NCI-H82 (cell line): ENCODE results near the gene CH25H.
A peak's percentile ranks its signal among the peaks of the same experiment; 100 is the strongest.

ENCODE experiments used
- DNase-seq: peaks from one replicate; lab custom pipeline; 2025; lab: John Stamatoyannopoulos, UW

Gene CH25H

GRCh38 chr10:89233033-89233432 lies 25.9 kb upstream of the CH25H start:
- no peak for DNase-seq

- no peak for DNase-seq
Observed at GRCh38 chr10:89228962-89229361, 21.8 kb upstream of the CH25H start.

- DNase-seq = no peak
Observed at GRCh38 chr10:89228146-89228545, 21.0 kb upstream of the CH25H start.

GRCh38 chr10:89226891-89227290 lies 19.8 kb upstream of the CH25H start:
- no peak for DNase-seq

- DNase-seq = peak; percentile 95
Observed at GRCh38 chr10:89224739-89225443, 17.8 kb upstream of the CH25H start.

GRCh38 chr10:89221919-89222318 lies 14.8 kb upstream of the CH25H start:
- no peak for DNase-seq

- no peak for DNase-seq
Observed at GRCh38 chr10:89219513-89220218, 12.5 kb upstream of the CH25H start.

GRCh38 chr10:89217057-89217990 lies 10.2 kb upstream of the CH25H start:
- DNase-seq = peak; percentile 52

GRCh38 chr10:89216056-89216455 lies 8.9 kb upstream of the CH25H start:
- DNase-seq = no peak

- no peak for DNase-seq
Observed at GRCh38 chr10:89215511-89215910, 8.4 kb upstream of the CH25H start.

GRCh38 chr10:89214566-89215165 lies 7.5 kb upstream of the CH25H start:
- DNase-seq = no peak

- DNase-seq = peak; percentile 37
Observed at GRCh38 chr10:89213191-89213808, 6.2 kb upstream of the CH25H start.

GRCh38 chr10:89210794-89211425 lies 3.8 kb upstream of the CH25H start:
- DNase-seq = no peak

- no peak for DNase-seq
Observed at GRCh38 chr10:89209718-89210117, 2.6 kb upstream of the CH25H start.

- peak; percentile 9 for DNase-seq
Observed at GRCh38 chr10:89207801-89208551, 859 bp upstream of the CH25H start.

- peak; percentile 14 for DNase-seq
Observed at GRCh38 chr10:89206402-89207180, 526 bp downstream of the CH25H start.

- no peak for DNase-seq
Observed at GRCh38 chr10:89204621-89205185, 2.4 kb downstream of the CH25H start.

- no peak for DNase-seq
Observed at GRCh38 chr10:89203237-89203636, 3.9 kb downstream of the CH25H start.

- no peak for DNase-seq
Observed at GRCh38 chr10:89202033-89202425, 5.1 kb downstream of the CH25H start.
